Keratinocyte (primary cell): Measurements from ENCODE around the gene RMND5B. TPM values are rescaled to one million over a fixed set of nuclear protein-coding genes. Genes with fewer than 3 reads are reported as not detected.

Experiments used
- DNase-seq: peaks from one replicate; pipeline ENCODE4 v3.0.0-alpha.2; 2011; ENCODE audit warnings: low read depth, missing footprints, low spot score
- FAIRE-seq: peaks from 2 replicates; lab custom pipeline; 2011; peaks lifted over from hg19 to GRCh38; lab: Jason Lieb, UNC
- H2AFZ ChIP-seq: 2 replicates; pipeline ENCODE4 v1.6.0; 2012; ENCODE audit warnings: low read length, control low read depth, inconsistent platforms; ENCODE audit not compliant: control insufficient read depth
- H3K27ac ChIP-seq: 2 replicates; pipeline ENCODE4 v1.5.1; 2011; ENCODE audit warnings: low read length; ENCODE audit not compliant: control insufficient read depth, insufficient read depth
- H3K27me3 ChIP-seq: 3 replicates; pipeline ENCODE4 v1.6.0; 2011; ENCODE audit warnings: low read length; ENCODE audit not compliant: control insufficient read depth, insufficient read depth; ENCODE audit errors: extremely low read depth
- H3K36me3 ChIP-seq, 2 experiments: 2 replicates in 1 of 2; 3 replicates in 1 of 2; pipeline ENCODE4 v1.5.1; 2011; ENCODE audit warnings: low read length in 2 of 2, mild to moderate bottlenecking in 1 of 2; ENCODE audit not compliant: control insufficient read depth in 2 of 2, insufficient read depth in 2 of 2; ENCODE audit errors: extremely low read depth in 1 of 2
- H3K4me1 ChIP-seq: 3 replicates; pipeline ENCODE4 v1.5.1; 2011; ENCODE audit warnings: low read length; ENCODE audit not compliant: control insufficient read depth, insufficient read depth; ENCODE audit errors: extremely low read depth
- H3K4me2 ChIP-seq: 3 replicates; pipeline ENCODE4 v1.6.0; 2011; ENCODE audit warnings: low read depth, low read length; ENCODE audit not compliant: control insufficient read depth, insufficient read depth; ENCODE audit errors: extremely low read depth
- H3K4me3 ChIP-seq, 3 experiments: fragments of 200-600 bp in 1 of 3; sonication (generic) in 1 of 3; 2 replicates in 2 of 3; 3 replicates in 1 of 3; pipeline ENCODE4 v1.5.1; 2011 to 2016; ENCODE audit warnings: low read length in 3 of 3, mild to moderate bottlenecking in 3 of 3, control low read depth in 2 of 3, inconsistent platforms in 1 of 3, low read depth in 1 of 3, mixed read lengths in 1 of 3, mixed run types in 1 of 3, moderate library complexity in 1 of 3; ENCODE audit not compliant: control insufficient read depth in 2 of 3, insufficient read depth in 2 of 3; ENCODE audit errors: extremely low read depth in 1 of 3
- H3K79me2 ChIP-seq: 2 replicates; pipeline ENCODE4 v1.6.0; 2012; ENCODE audit warnings: low read length; ENCODE audit not compliant: control insufficient read depth, insufficient read depth
- H3K9ac ChIP-seq: 3 replicates; pipeline ENCODE4 v1.6.0; 2011; ENCODE audit warnings: low read length; ENCODE audit not compliant: control insufficient read depth, insufficient read depth; ENCODE audit errors: extremely low read depth
- H3K9me1 ChIP-seq: 3 replicates; pipeline ENCODE4 v1.6.0; 2011; ENCODE audit warnings: low read length; ENCODE audit not compliant: control insufficient read depth, insufficient read depth; ENCODE audit errors: extremely low read depth
- H3K9me3 ChIP-seq: 2 replicates; pipeline ENCODE4 v1.5.1; 2012; ENCODE audit warnings: low read depth, low read length; ENCODE audit not compliant: control insufficient read depth
- H4K20me1 ChIP-seq: 3 replicates; pipeline ENCODE4 v1.6.0; 2011; ENCODE audit warnings: low read length; ENCODE audit not compliant: control insufficient read depth, insufficient read depth; ENCODE audit errors: extremely low read depth
- CTCF ChIP-seq, 3 experiments: IDR thresholded peaks in 1 of 3; conservative IDR thresholded peaks in 1 of 3; optimal IDR thresholded peaks in 1 of 3; 2 replicates in 2 of 3; 3 replicates in 1 of 3; pipeline versions ENCODE3 to v1.5.1; 2011; ENCODE audit warnings: low read length in 3 of 3, mild to moderate bottlenecking in 3 of 3, moderate library complexity in 2 of 3, control low read depth in 1 of 3, inconsistent platforms in 1 of 3; ENCODE audit not compliant: insufficient read depth in 2 of 3; ENCODE audit errors: extremely low read depth in 1 of 3
- EZH2 ChIP-seq: IDR thresholded peaks from one replicate; pipeline ENCODE4 v1.6.1; 2012; ENCODE audit warnings: inconsistent platforms, mild to moderate bottlenecking, low read length, moderate library complexity
- dilution Hi-C: fragments of 300-500 bp; cut with MboI; formaldehyde crosslinking; loops from one replicate; pipeline ENCODE4 v1.7.0; 2020; ENCODE audit warnings: low sequenced_read_pairs; ENCODE audit not compliant: extremely low pct_ligation_motif_present
- polyA plus RNA-seq, 5 experiments: library from polyadenylated mRNA; depleted of rRNA in 3 of 5; stranded (reverse) in 3 of 5; stranded (forward) in 1 of 5; unstranded in 1 of 5; fragments of >200 nt; gene quantifications; 1 replicate in 1 of 5; 2 replicates in 3 of 5; 3 replicates in 1 of 5; pipeline versions ENCODE4 v1.2.1 to v1.2.3, GENCODE V29; 2011 to 2012; ENCODE audit warnings: missing spikeins in 2 of 5, low read depth in 1 of 5, low replicate concordance in 1 of 5

The RMND5B gene
- polyA plus RNA-seq, 1 donor (not counting 4 experiments of a cell fraction or from before 2014, with no cell fraction given) = 15.5 TPM

- no peak overlapping the region for H3K27ac ChIP-seq
- FAIRE-seq (peak; percentile 51), DNase-seq (no peak)
- peak overlapping the region; percentile 47 for H3K4me2 ChIP-seq
- no peaks in the 10 kb centered on the region for H3K36me3 ChIP-seq
- H3K79me2 ChIP-seq = peaks cover 7% of the 10 kb centered on the region
- dilution Hi-C loops = no loop called here
- H2AFZ ChIP-seq = no peak overlapping the region
- no peaks in the 10 kb centered on the region for H4K20me1 ChIP-seq
- TF ChIP-seq CTCF (optimal IDR thresholded peaks at IDR 0.05 in 1 of 3, IDR thresholded peaks at IDR 0.05 in 1 of 3, conservative IDR thresholded peaks at IDR 0.05 in 1 of 3; ENCODE audit: extremely low read depth in 1 of 3, insufficient read depth in 2 of 3, low read length in 3 of 3) = no peak
- no peak for TF ChIP-seq EZH2
- H3K9me3 ChIP-seq = no peaks in the 10 kb centered on the region
- peaks cover 15% of the 10 kb centered on the region for H3K4me1 ChIP-seq
- H3K9ac ChIP-seq = no peak overlapping the region
- H3K4me3 ChIP-seq = no peak overlapping the region
- H3K27me3 ChIP-seq = no peaks in the 10 kb centered on the region
- no peaks in the 10 kb centered on the region for H3K9me1 ChIP-seq
Measured at GRCh38 chr5:178199581-178200434, 69.0 kb downstream of the RMND5B start.

Other genes with a start within 250 kb of the RMND5B start
- not detected in 3 replicates for gene PROP1, start 134.8 kb upstream of the RMND5B start, polyA plus RNA-seq
- gene N4BP3, start 17.5 kb upstream of the RMND5B start, polyA plus RNA-seq = 1.0 to 1.9 TPM (median 1.3 TPM) in 3 replicates
- 144 to 186 TPM (median 175 TPM) in 3 replicates for gene NHP2, start 22.9 kb downstream of the RMND5B start, polyA plus RNA-seq
- not detected in 3 replicates for gene GMCL2, start 56.4 kb downstream of the RMND5B start, polyA plus RNA-seq
- 102 to 161 TPM (median 146 TPM) in 3 replicates for gene HNRNPAB, start 73.5 kb downstream of the RMND5B start, polyA plus RNA-seq
- gene PHYKPL, start 101.8 kb downstream of the RMND5B start, polyA plus RNA-seq = 27.6 to 53.5 TPM (median 38.8 TPM) in 3 replicates